BLaER1 (cell line): ENCODE results near the gene CACNA2D3.

Experiments used
- H3K27ac ChIP-seq: shearing (Covaris generic); formaldehyde crosslinking; 2 replicates; pipeline ENCODE4 v1.8.1; 2022
- H3K27me3 ChIP-seq: shearing (Covaris generic); formaldehyde crosslinking; 2 replicates; pipeline ENCODE4 v1.8.1; 2022
- H3K36me3 ChIP-seq: shearing (Covaris generic); formaldehyde crosslinking; 2 replicates; pipeline ENCODE4 v1.8.1; 2022
- H3K4me1 ChIP-seq: shearing (Covaris generic); formaldehyde crosslinking; 2 replicates; pipeline ENCODE4 v1.8.1; 2022
- H3K4me2 ChIP-seq: shearing (Covaris generic); formaldehyde crosslinking; 2 replicates; pipeline ENCODE4 v1.8.1; 2022
- H3K4me3 ChIP-seq: shearing (Covaris generic); formaldehyde crosslinking; 2 replicates; pipeline ENCODE4 v1.8.1; 2022
- H3K9ac ChIP-seq: shearing (Covaris generic); formaldehyde crosslinking; 2 replicates; pipeline ENCODE4 v1.8.1; 2022
- H3K9me3 ChIP-seq: shearing (Covaris generic); formaldehyde crosslinking; 2 replicates; pipeline ENCODE4 v1.8.1; 2022
- H4K20me1 ChIP-seq: shearing (Covaris generic); formaldehyde crosslinking; 2 replicates; pipeline ENCODE4 v1.8.1; 2022
- Cebpa-rat ChIP-seq: shearing (Covaris generic); IDR thresholded peaks from 2 replicates; pipeline ENCODE4 v1.8.1; 2022

CACNA2D3 gene

DNA sequence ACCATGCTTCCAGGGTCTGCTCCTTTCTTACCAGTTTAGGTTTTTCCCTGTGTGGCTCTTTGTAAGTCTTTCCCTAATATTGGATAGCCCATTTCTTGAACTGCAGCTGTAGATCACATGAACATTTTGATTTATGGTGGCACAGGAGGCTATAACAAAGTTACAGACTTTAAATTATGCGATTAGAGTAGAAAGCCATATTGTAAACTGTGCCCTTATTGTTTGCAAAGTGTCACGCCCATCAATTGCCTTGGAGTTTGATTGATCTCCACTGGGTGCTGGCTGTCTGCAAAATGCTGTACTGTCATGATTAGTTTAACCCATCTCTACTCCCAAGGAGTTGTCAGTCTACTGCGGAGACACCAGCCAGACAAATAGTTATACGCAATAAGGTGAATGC, 110.3 kb downstream of the CACNA2D3 start:
- Histone ChIP-seq H3K4me2 (no peak overlapping the region), H3K9ac (no peak overlapping the region), H3K4me1 (peaks cover 6% of the 10 kb centered on the region), H3K4me3 (no peak overlapping the region), H3K27me3 (no peaks in the 10 kb centered on the region), H3K36me3 (no peaks in the 10 kb centered on the region), H3K27ac (no peak overlapping the region), H3K9me3 (no peaks in the 10 kb centered on the region), H4K20me1 (no peaks in the 10 kb centered on the region)
- no peak for TF ChIP-seq Cebpa-rat

DNA sequence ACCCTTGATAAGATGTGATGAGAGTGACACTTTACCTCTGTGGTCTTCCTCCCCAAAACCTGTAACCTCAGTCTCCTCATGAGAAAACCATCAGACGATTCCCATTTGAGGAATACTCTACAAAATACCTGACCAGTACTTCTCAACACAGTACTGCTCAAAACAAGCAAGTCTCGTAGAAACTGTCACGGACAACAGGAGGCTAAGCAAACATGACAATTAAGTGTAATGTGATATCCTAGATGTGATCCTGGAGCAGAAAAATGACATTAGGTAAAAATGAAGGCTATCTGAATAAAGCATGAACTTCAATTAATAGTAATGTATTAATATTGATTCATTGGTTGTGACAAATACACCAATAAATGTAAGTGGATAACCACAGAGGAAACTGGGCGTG, 113.6 kb downstream of the CACNA2D3 start:
- TF ChIP-seq Cebpa-rat = no peak
- Histone ChIP-seq H3K36me3 (no peaks in the 10 kb centered on the region), H4K20me1 (no peaks in the 10 kb centered on the region), H3K9ac (no peak overlapping the region), H3K27ac (no peak overlapping the region), H3K27me3 (no peaks in the 10 kb centered on the region), H3K9me3 (no peaks in the 10 kb centered on the region), H3K4me3 (no peak overlapping the region), H3K4me2 (no peak overlapping the region), H3K4me1 (peaks cover 3% of the 10 kb centered on the region)

GRCh38 chr3:54237109-54237508, 114.8 kb downstream of the CACNA2D3 start:
- no peaks in the 10 kb centered on the region for H3K4me1 ChIP-seq
- H4K20me1 ChIP-seq = no peaks in the 10 kb centered on the region
- H3K4me3 ChIP-seq = no peak overlapping the region
- no peaks in the 10 kb centered on the region for H3K9me3 ChIP-seq
- no peak overlapping the region for H3K9ac ChIP-seq
- no peaks in the 10 kb centered on the region for H3K27me3 ChIP-seq
- H3K27ac ChIP-seq = no peak overlapping the region
- no peak for TF ChIP-seq Cebpa-rat
- H3K4me2 ChIP-seq = no peak overlapping the region
- no peaks in the 10 kb centered on the region for H3K36me3 ChIP-seq

DNA sequence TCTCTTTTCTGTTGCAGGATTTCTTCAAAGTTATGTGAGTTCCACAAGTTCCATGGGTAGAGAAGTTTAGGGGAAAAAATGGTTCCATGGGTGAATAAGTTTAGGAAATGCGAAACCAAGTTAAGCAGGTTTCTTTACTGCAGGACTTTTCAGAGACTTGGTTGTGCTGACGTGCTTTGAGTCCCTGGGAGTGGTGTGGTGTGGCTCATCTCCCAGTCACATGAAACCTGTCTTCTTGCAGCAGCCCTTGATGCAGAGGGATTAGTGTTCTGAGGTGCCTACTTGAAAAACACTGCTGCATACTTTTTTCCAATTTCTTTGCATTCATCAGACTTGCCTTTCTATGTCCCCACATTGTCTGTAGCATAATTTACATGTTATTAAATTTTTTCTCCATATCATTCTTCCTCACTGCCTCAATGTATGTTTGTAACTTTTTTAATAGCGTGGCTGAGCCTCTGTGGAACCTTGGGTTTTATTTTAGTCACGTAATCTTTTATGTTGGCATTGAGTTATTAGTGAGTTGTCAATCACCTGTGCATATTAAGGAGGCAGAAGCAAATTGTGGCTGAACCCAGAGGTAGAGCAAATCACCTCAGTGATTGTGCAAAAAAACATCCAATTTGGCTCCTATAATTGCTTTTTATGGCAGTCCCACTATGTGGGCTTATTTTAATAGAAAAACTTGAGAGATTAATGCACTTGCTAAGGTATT, 115.6 kb downstream of the CACNA2D3 start:
- TF ChIP-seq Cebpa-rat = no peak
- H4K20me1 ChIP-seq = no peaks in the 10 kb centered on the region
- no peak overlapping the region for H3K9ac ChIP-seq
- no peak overlapping the region for H3K4me3 ChIP-seq
- H3K36me3 ChIP-seq = no peaks in the 10 kb centered on the region
- no peak overlapping the region for H3K4me2 ChIP-seq
- no peak overlapping the region for H3K27ac ChIP-seq
- no peaks in the 10 kb centered on the region for H3K9me3 ChIP-seq
- no peaks in the 10 kb centered on the region for H3K27me3 ChIP-seq
- no peaks in the 10 kb centered on the region for H3K4me1 ChIP-seq

GRCh38 chr3:54240309-54240708, 118.0 kb downstream of the CACNA2D3 start:
- Histone ChIP-seq H3K27ac (no peak overlapping the region), H3K4me3 (no peak overlapping the region), H3K36me3 (no peaks in the 10 kb centered on the region), H3K4me1 (no peaks in the 10 kb centered on the region), H3K9me3 (no peaks in the 10 kb centered on the region), H3K4me2 (no peak overlapping the region), H4K20me1 (no peaks in the 10 kb centered on the region), H3K9ac (no peak overlapping the region), H3K27me3 (no peaks in the 10 kb centered on the region)
- no peak for TF ChIP-seq Cebpa-rat

DNA sequence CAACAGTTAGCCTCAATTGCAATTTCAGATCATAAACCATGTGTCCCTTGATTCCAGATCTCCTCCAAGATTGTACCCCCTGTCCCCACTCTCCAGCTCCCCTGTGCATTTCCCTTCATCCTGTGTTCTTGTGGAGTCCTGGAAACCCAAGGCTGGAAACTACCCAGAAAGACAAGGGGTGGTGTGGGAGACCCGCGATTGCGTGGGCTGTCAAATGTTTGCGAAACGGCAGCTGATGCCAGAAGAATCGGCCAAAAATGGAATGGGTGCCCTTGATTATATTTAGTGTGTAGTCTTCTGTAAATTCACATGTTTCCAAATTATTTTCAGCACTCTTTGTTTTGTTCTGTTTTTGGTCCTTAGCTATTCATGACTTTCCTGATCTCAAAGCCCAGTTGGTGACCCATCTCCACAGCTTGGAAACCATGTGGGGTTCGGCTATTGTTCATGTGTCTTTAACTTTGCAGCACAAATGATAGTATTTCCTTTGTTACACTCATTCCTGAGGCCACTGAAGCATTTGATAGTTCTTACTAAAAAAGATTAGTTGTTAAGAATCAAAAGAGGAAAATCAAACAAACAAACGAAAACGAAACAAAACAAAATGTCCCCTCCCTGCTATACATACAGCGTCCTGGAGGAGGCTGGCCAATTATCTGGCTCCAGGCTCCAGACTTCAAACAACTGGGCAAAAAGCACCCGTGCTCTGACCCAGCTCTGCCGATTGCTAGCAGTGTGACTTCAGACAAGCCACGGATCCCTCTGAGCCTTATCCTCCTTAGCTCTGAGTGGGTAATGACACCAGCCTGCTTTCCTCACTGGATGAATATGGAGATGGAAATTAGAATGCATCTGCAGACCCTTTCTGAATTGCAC, 120.9 kb downstream of the CACNA2D3 start:
- no peak overlapping the region for H3K27ac ChIP-seq
- no peak overlapping the region for H3K4me2 ChIP-seq
- H4K20me1 ChIP-seq = no peaks in the 10 kb centered on the region
- no peak overlapping the region for H3K9ac ChIP-seq
- TF ChIP-seq Cebpa-rat = no peak
- no peaks in the 10 kb centered on the region for H3K27me3 ChIP-seq
- H3K9me3 ChIP-seq = no peaks in the 10 kb centered on the region
- H3K4me1 ChIP-seq = no peaks in the 10 kb centered on the region
- no peaks in the 10 kb centered on the region for H3K36me3 ChIP-seq
- H3K4me3 ChIP-seq = no peak overlapping the region

GRCh38 chr3:54243960-54244682, 121.8 kb downstream of the CACNA2D3 start:
- no peak for TF ChIP-seq Cebpa-rat
- H3K9ac ChIP-seq = no peak overlapping the region
- H4K20me1 ChIP-seq = no peaks in the 10 kb centered on the region
- H3K36me3 ChIP-seq = no peaks in the 10 kb centered on the region
- no peaks in the 10 kb centered on the region for H3K9me3 ChIP-seq
- no peaks in the 10 kb centered on the region for H3K4me1 ChIP-seq
- no peak overlapping the region for H3K4me2 ChIP-seq
- no peak overlapping the region for H3K27ac ChIP-seq
- H3K27me3 ChIP-seq = no peaks in the 10 kb centered on the region
- no peak overlapping the region for H3K4me3 ChIP-seq

DNA sequence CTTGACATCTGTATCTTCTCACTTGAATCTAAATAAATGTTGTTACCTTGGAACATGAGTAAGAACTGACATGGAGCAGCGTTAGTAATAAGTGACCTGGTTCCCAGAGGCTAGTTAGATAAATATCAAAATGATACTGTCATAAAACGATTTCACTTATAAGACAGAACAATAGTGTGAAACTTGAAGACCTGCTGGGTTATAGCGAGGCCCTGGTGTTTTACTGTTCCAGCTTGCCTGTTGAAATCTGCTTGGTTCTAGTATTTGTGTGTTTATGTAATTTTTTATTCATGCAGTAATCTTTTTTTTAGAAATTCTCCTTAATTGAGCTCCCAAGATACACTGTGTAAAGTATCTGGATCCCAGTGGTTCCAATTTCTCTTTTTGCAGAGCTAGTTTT, 129.4 kb downstream of the CACNA2D3 start:
- Histone ChIP-seq H3K27ac (no peak overlapping the region), H3K4me2 (no peak overlapping the region), H3K4me1 (peaks cover 10% of the 10 kb centered on the region), H3K9me3 (no peaks in the 10 kb centered on the region), H3K36me3 (no peaks in the 10 kb centered on the region), H4K20me1 (no peaks in the 10 kb centered on the region), H3K4me3 (no peak overlapping the region), H3K27me3 (no peaks in the 10 kb centered on the region), H3K9ac (no peak overlapping the region)
- TF ChIP-seq Cebpa-rat = no peak

DNA sequence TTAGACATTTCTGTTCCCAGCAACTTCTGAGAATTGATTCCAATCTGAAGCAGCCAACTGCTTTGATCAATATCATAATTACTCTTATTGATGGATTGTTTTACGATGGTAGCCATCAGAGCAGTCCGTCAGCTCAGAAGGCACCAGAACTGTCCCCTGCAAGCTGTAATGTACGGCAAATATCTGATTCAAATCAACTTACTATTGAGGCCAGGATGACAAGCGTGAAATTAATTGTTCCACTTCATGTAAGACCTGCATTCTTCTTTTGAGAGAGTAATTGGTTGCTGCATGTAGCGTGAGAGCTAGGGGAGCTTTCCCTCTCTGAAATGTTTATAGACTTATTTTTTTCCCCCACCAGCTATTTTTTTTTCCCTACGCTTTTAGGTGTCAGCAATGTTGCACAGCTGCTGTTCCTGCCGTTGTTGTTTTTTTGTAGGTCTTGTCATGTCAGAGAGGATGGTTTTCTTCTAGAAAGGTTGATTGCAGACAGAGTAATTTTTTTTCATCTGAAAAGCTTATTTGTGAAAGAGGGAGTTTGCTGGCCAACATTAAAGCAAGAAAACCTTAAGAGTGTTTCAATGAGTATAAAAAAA, 134.9 kb downstream of the CACNA2D3 start:
- TF ChIP-seq Cebpa-rat = no peak
- no peak overlapping the region for H3K4me3 ChIP-seq
- H3K36me3 ChIP-seq = no peaks in the 10 kb centered on the region
- no peaks in the 10 kb centered on the region for H3K27me3 ChIP-seq
- no peak overlapping the region for H3K27ac ChIP-seq
- no peaks in the 10 kb centered on the region for H3K9me3 ChIP-seq
- H3K4me2 ChIP-seq = no peak overlapping the region
- no peak overlapping the region for H3K9ac ChIP-seq
- H4K20me1 ChIP-seq = no peaks in the 10 kb centered on the region
- H3K4me1 ChIP-seq = peaks cover 28% of the 10 kb centered on the region
